Measurements from ENCODE around the gene CLEC2A.

DNA sequence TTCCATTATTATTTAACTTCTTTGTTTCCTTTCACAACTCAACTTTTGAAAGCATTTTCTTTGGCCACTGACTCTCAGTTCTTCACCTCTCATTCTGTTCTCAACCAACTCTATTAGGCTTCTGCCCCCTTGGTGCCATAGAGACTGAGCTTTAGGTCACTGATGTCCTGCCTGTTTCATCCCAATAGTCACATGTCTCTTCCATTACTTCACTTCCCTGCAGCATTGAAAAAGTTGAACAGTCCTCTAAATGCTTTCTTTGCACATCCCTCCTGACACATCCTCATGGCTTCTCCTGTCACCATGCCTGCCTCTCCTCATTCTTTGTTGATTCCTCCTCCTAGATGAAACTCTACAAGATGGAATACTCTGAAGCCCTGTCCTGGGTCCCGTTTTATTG, 41.8 kb upstream of the CLEC2A start:
- TF ChIP-seq EZH2 (IDR thresholded peaks at IDR 0.05; ENCODE audit: borderline replicate concordance, insufficient read depth, low read length, poor library complexity, severe bottlenecking) (no peak), EP300 (conservative IDR thresholded peaks at IDR 0.05; ENCODE audit: poor library complexity, severe bottlenecking) (no peak)
- TF ChIP-seq, protein P1, sequence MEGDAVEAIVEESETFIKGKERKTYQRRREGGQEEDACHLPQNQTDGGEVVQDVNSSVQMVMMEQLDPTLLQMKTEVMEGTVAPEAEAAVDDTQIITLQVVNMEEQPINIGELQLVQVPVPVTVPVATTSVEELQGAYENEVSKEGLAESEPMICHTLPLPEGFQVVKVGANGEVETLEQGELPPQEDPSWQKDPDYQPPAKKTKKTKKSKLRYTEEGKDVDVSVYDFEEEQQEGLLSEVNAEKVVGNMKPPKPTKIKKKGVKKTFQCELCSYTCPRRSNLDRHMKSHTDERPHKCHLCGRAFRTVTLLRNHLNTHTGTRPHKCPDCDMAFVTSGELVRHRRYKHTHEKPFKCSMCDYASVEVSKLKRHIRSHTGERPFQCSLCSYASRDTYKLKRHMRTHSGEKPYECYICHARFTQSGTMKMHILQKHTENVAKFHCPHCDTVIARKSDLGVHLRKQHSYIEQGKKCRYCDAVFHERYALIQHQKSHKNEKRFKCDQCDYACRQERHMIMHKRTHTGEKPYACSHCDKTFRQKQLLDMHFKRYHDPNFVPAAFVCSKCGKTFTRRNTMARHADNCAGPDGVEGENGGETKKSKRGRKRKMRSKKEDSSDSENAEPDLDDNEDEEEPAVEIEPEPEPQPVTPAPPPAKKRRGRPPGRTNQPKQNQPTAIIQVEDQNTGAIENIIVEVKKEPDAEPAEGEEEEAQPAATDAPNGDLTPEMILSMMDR (IDR thresholded peaks at IDR 0.05; ENCODE audit: poor library complexity, severe bottlenecking): no peak

Data from neural cell (in vitro differentiated cells).